Coronary artery (tissue), 2 donors: ENCODE measurements around the gene EXOSC2.

Source experiments
- DNase-seq: peaks from one replicate; pipeline ENCODE4 v3.0.0-alpha.2; 2017; ENCODE audit warnings: low spot score
- H3K27ac ChIP-seq, 2 donors: fragments of 200-600 bp; sonication (generic); one replicate each; pipeline ENCODE4 v1.5.1; 2016 to 2019
- H3K4me3 ChIP-seq: fragments of 200-600 bp; sonication (generic); 2 replicates; pipeline ENCODE4 v1.5.1; 2016; ENCODE audit warnings: mild to moderate bottlenecking, moderate library complexity
- CTCF ChIP-seq: fragments of 200-600 bp; sonication (generic); IDR thresholded peaks from one replicate; pipeline ENCODE4 v1.5.1; 2019; ENCODE audit warnings: antibody characterized with exemption

Gene EXOSC2

GRCh38 chr9:130707225-130707976, 13.8 kb downstream of the EXOSC2 start:
- H3K27ac ChIP-seq, result no peak overlapping the region
- peak; percentile 48 for TF ChIP-seq CTCF
- no peak overlapping the region for H3K4me3 ChIP-seq
- no peak for DNase-seq

- Histone ChIP-seq H3K4me3 (no peak overlapping the region), H3K27ac (no peak overlapping the region)
- no peak for DNase-seq
- TF ChIP-seq CTCF, result no peak
Measured at GRCh38 chr9:130710822-130711352, 17.3 kb downstream of the EXOSC2 start.

GRCh38 chr9:130711469-130711868, 17.9 kb downstream of the EXOSC2 start:
- DNase-seq, result no peak
- no peak for TF ChIP-seq CTCF
- H3K27ac ChIP-seq, result no peak overlapping the region
- H3K4me3 ChIP-seq, result no peak overlapping the region

GRCh38 chr9:130712564-130713285, 19.1 kb downstream of the EXOSC2 start:
- peak overlapping the region; percentile 99 for H3K27ac ChIP-seq
- peak; percentile 99 for DNase-seq
- TF ChIP-seq CTCF, result no peak
- H3K4me3 ChIP-seq, result peak overlapping the region; percentile 89

GRCh38 chr9:130713286-130713960, 19.8 kb downstream of the EXOSC2 start:
- Histone ChIP-seq H3K4me3 (peak overlapping the region; percentile 89), H3K27ac (peak overlapping the region; percentile 99)
- no peak for TF ChIP-seq CTCF
- DNase-seq, result no peak

GRCh38 chr9:130714586-130715110, 21.1 kb downstream of the EXOSC2 start:
- TF ChIP-seq CTCF, result no peak
- DNase-seq, result no peak
- H3K4me3 ChIP-seq, result peak overlapping the region; percentile 89
- peak overlapping the region; percentile 24 to 99 for H3K27ac ChIP-seq
